H1 (cell line): ENCODE measurements around the gene ILK. TPM values are rescaled to one million over a fixed set of nuclear protein-coding genes. Genes with fewer than 3 reads are reported as not detected.

Experiments used
- CTCF ChIA-PET: fragments of 300-600 bp; sonication (Branson Sonifier 250); formaldehyde crosslinking; loops from one replicate; lab custom pipeline; 2021; ENCODE audit not compliant: partially characterized antibody; lab: Charles Lee
- POLR2A ChIA-PET: fragments of 300-600 bp; sonication (Branson Sonifier 250); formaldehyde crosslinking; loops from one replicate; lab custom pipeline; 2021; ENCODE audit warnings: inconsistent platforms; ENCODE audit not compliant: partially characterized antibody; lab: Charles Lee
- DNase-seq, 2 experiments: peaks; one replicate each; pipeline versions ENCODE4 v3.0.0 to v3.0.0-alpha.2; 2010 to 2022; ENCODE audit warnings: low spot score in 2 of 2, low read depth in 1 of 2, mixed read lengths in 1 of 2
- FAIRE-seq: peaks from 2 replicates; lab custom pipeline; 2011; peaks lifted over from hg19 to GRCh38; lab: Jason Lieb, UNC
- H2AFZ ChIP-seq: 2 replicates; pipeline ENCODE4 v1.8.1; 2012; ENCODE audit warnings: low read length, inconsistent platforms
- H2AK5ac ChIP-seq: 2 replicates; pipeline ENCODE4 v1.6.1; 2013; ENCODE audit warnings: low read depth, low read length
- H2BK120ac ChIP-seq: replicated peaks from 2 replicates; pipeline ENCODE3; 2013; ENCODE audit warnings: low read depth, low read length, inconsistent platforms
- H2BK12ac ChIP-seq: 2 replicates; pipeline ENCODE4 v1.6.1; 2013; ENCODE audit warnings: low read depth, low read length
- H2BK15ac ChIP-seq: 2 replicates; pipeline ENCODE4 v1.6.1; 2013; ENCODE audit warnings: low read length
- H2BK20ac ChIP-seq: 2 replicates; pipeline ENCODE4 v1.6.1; 2013; ENCODE audit warnings: low read length
- H2BK5ac ChIP-seq: 2 replicates; pipeline ENCODE4 v1.6.1; 2013; ENCODE audit warnings: low read depth, low read length
- H3K14ac ChIP-seq: 2 replicates; pipeline ENCODE4 v1.6.1; 2013; ENCODE audit warnings: inconsistent platforms; ENCODE audit not compliant: insufficient read length
- H3K18ac ChIP-seq: 2 replicates; pipeline ENCODE4 v1.6.1; 2013; ENCODE audit warnings: low read length; ENCODE audit errors: extremely low read depth
- H3K23ac ChIP-seq: 2 replicates; pipeline ENCODE4 v1.6.1; 2013; ENCODE audit warnings: inconsistent platforms; ENCODE audit not compliant: insufficient read length
- H3K23me2 ChIP-seq: 2 replicates; pipeline ENCODE4 v1.6.1; 2013; ENCODE audit warnings: low read depth, low read length
- H3K27ac ChIP-seq: 2 replicates; pipeline ENCODE4 v1.6.1; 2011; ENCODE audit warnings: low read depth, low read length, inconsistent platforms
- H3K27me3 ChIP-seq, 4 experiments: replicated peaks in 1 of 4; 1 replicate in 1 of 4; 2 replicates in 3 of 4; pipeline versions ENCODE4 v1.6.1 to v1.8.1; 2011 to 2013; ENCODE audit warnings: low read length in 3 of 4, mild to moderate bottlenecking in 3 of 4, inconsistent platforms in 2 of 4, mixed read lengths in 2 of 4, moderate library complexity in 1 of 4; ENCODE audit not compliant: control insufficient read depth in 3 of 4, insufficient read depth in 3 of 4; ENCODE audit errors: extremely low read depth in 1 of 4
- H3K36me3 ChIP-seq, 4 experiments: 2 replicates each; pipeline versions ENCODE4 v1.6.1 to v1.8.1; 2011 to 2013; ENCODE audit warnings: mild to moderate bottlenecking in 4 of 4, low read length in 3 of 4, moderate library complexity in 2 of 4, control low read depth in 1 of 4, inconsistent platforms in 1 of 4; ENCODE audit not compliant: insufficient read depth in 4 of 4, control insufficient read depth in 2 of 4
- H3K4ac ChIP-seq: replicated peaks from 2 replicates; pipeline ENCODE3; 2013; ENCODE audit warnings: low read length, low read depth, mixed read lengths, inconsistent platforms; ENCODE audit not compliant: insufficient read length
- H3K4me1 ChIP-seq, 4 experiments: replicated peaks in 1 of 4; 1 replicate in 1 of 4; 2 replicates in 3 of 4; pipeline versions ENCODE4 v1.6.1 to v1.8.1; 2011 to 2013; ENCODE audit warnings: low read length in 3 of 4, inconsistent platforms in 2 of 4, mixed read lengths in 1 of 4; ENCODE audit not compliant: insufficient read depth in 4 of 4, control insufficient read depth in 3 of 4
- H3K4me2 ChIP-seq, 2 experiments: 2 replicates each; pipeline versions ENCODE4 v1.6.1 to v1.8.1; 2011 to 2013; ENCODE audit warnings: low read depth in 2 of 2, low read length in 2 of 2, control low read depth in 1 of 2, inconsistent platforms in 1 of 2, mild to moderate bottlenecking in 1 of 2; ENCODE audit not compliant: insufficient read depth in 1 of 2
- H3K4me3 ChIP-seq, 4 experiments: fragments of 200-600, 300-600 bp in 1 of 4; sonication (generic), shearing (Covaris generic), sonication (Bioruptor Twin) in 1 of 4; 2 replicates each; pipeline versions ENCODE4 v1.5.1 to v1.8.1; 2011 to 2016; ENCODE audit warnings: low read length in 4 of 4, low read depth in 3 of 4, control low read depth in 2 of 4, inconsistent platforms in 2 of 4, mild to moderate bottlenecking in 2 of 4, mixed read lengths in 1 of 4, moderate library complexity in 1 of 4; ENCODE audit not compliant: insufficient read depth in 2 of 4; ENCODE audit errors: extremely low read depth in 1 of 4
- H3K56ac ChIP-seq: replicated peaks from 2 replicates; pipeline ENCODE3; 2013; ENCODE audit warnings: low read depth, mild to moderate bottlenecking, mixed read lengths, low read length, inconsistent platforms; ENCODE audit not compliant: insufficient read length
- H3K79me1 ChIP-seq: 2 replicates; pipeline ENCODE4 v1.6.1; 2013; ENCODE audit warnings: low read depth, low read length, control low read depth
- H3K79me2 ChIP-seq, 2 experiments: 2 replicates each; pipeline versions ENCODE4 v1.6.1 to v1.8.1; 2012 to 2013; ENCODE audit warnings: low read length in 2 of 2, mild to moderate bottlenecking in 2 of 2, inconsistent platforms in 1 of 2; ENCODE audit not compliant: insufficient read depth in 2 of 2, control insufficient read depth in 1 of 2
- H3K9ac ChIP-seq, 4 experiments: replicated peaks in 1 of 4; 1 replicate in 1 of 4; 2 replicates in 3 of 4; pipeline versions ENCODE4 v1.6.1 to v1.8.1; 2011 to 2013; ENCODE audit warnings: low read depth in 3 of 4, low read length in 3 of 4, control low read depth in 2 of 4, mild to moderate bottlenecking in 2 of 4, moderate library complexity in 2 of 4, inconsistent platforms in 1 of 4; ENCODE audit errors: extremely low read depth in 1 of 4
- H3K9me3 ChIP-seq, 2 experiments: 2 replicates each; pipeline versions ENCODE4 v1.6.1 to v1.8.1; 2012 to 2013; ENCODE audit warnings: mild to moderate bottlenecking in 2 of 2, moderate library complexity in 2 of 2, control low read depth in 1 of 2, inconsistent platforms in 1 of 2, low read depth in 1 of 2, low read length in 1 of 2, mixed read lengths in 1 of 2; ENCODE audit not compliant: insufficient read depth in 2 of 2
- H4K20me1 ChIP-seq, 2 experiments: replicated peaks in 1 of 2; 2 replicates each; pipeline versions ENCODE3 to v1.8.1; 2011 to 2013; ENCODE audit warnings: inconsistent platforms in 2 of 2, low read length in 2 of 2, mild to moderate bottlenecking in 1 of 2; ENCODE audit not compliant: insufficient read depth in 2 of 2, control insufficient read depth in 1 of 2
- H4K5ac ChIP-seq: 2 replicates; pipeline ENCODE4 v1.6.1; 2013; ENCODE audit warnings: low read length, low read depth, mixed read lengths, inconsistent platforms; ENCODE audit not compliant: insufficient read length
- H4K8ac ChIP-seq: 2 replicates; pipeline ENCODE4 v1.8.0; 2013; ENCODE audit warnings: mild to moderate bottlenecking, moderate library complexity, low read length, inconsistent platforms; ENCODE audit not compliant: insufficient read depth; ENCODE audit errors: extremely low read depth
- H4K91ac ChIP-seq: replicated peaks from 2 replicates; pipeline ENCODE3; 2013; ENCODE audit warnings: low read length, mixed read lengths, inconsistent platforms; ENCODE audit not compliant: insufficient read length
- SRF ChIP-seq: IDR thresholded peaks from 2 replicates; pipeline ENCODE4 v1.6.1; 2011; ENCODE audit warnings: mild to moderate bottlenecking, low read depth, low read length, moderate library complexity
- WGBS, 2 experiments: shearing (Covaris generic) in 1 of 2; methylation state at CpG; one replicate each; pipeline versions ENCODE4 v1.1.6 to v1.1.7; 2013 to 2015; ENCODE audit warnings: low lambda C conversion rate in 2 of 2, mixed read lengths in 2 of 2, inconsistent platforms in 1 of 2, low coverage in 1 of 2, missing lambda C conversion rate in 1 of 2; ENCODE audit not compliant: insufficient replicate concordance in 2 of 2, insufficient coverage in 1 of 2, insufficient read length in 1 of 2; ENCODE audit errors: extremely low coverage in 1 of 2, missing lambda C conversion rate in 1 of 2; 5-methylcytosine and 5-hydroxymethylcytosine counted together
- polyA plus RNA-seq, 7 experiments: library from polyadenylated mRNA; depleted of rRNA in 3 of 7; stranded (reverse) in 5 of 7; unstranded in 2 of 7; fragments of >200 nt in 5 of 7; fragments of 200-250 nt in 2 of 7; gene quantifications; 1 replicate in 5 of 7; 2 replicates in 1 of 7; 4 replicates in 1 of 7; pipeline versions ENCODE4 v1.2.1 to v1.2.3, GENCODE V29; 2011 to 2013; ENCODE audit warnings: missing spikeins in 2 of 7, mixed read lengths in 2 of 7
- total RNA-seq: library from RNA; stranded (reverse); fragmentation: NEBNext Ultra II Directional; extraction: Animal tissue kit (Norgen Biotek cat#: 25700); gene quantifications from 2 replicates; pipeline ENCODE4 v1.2.1, GENCODE V29; 2021

Gene ILK
- total and polyA plus RNA-seq, 2 of the 8 experiments (the other 6 are each of a cell fraction or from before 2014, with no cell fraction given): 91.4 to 132 TPM

- Histone ChIP-seq H3K23ac (no peak overlapping the region), H2BK12ac (no peak overlapping the region), H2AFZ (no peak overlapping the region), H4K20me1 (no peaks in the 10 kb centered on the region), H3K9me3 (peaks cover 0 to 4% of the 10 kb centered on the region in 2 experiments; a peak in 1 of 4 replicates), H4K5ac (no peak overlapping the region), H2BK15ac (no peak overlapping the region), H4K8ac (no peak overlapping the region), H3K14ac (no peak overlapping the region), H2BK120ac (no peak overlapping the region), H3K23me2 (no peaks in the 10 kb centered on the region), H3K56ac (no peak overlapping the region), H3K79me2 (no peaks in the 10 kb centered on the region), H3K18ac (no peak overlapping the region), H3K4me3 (no peak overlapping the region), H2BK20ac (no peak overlapping the region), H3K9ac (no peak overlapping the region), H3K27me3 (no peaks in the 10 kb centered on the region), H3K4me2 (no peak overlapping the region), H3K4me1 (no peaks in the 10 kb centered on the region), H3K79me1 (no peaks in the 10 kb centered on the region), H4K91ac (no peak overlapping the region), H3K27ac (no peak overlapping the region), H2BK5ac (no peak overlapping the region), H3K36me3 (no peaks in the 10 kb centered on the region), H2AK5ac (no peak overlapping the region), H3K4ac (no peak overlapping the region)
- FAIRE-seq (no peak), DNase-seq (peak in 1 of 2 experiments; percentile 26)
- CTCF ChIA-PET: interaction anchor here (0.8 to 4.9 kb wide), 8 partner anchors 10 to 125 kb away, joined by 3 to 32 read pairs (median 4); partner anchors contain the start of gene MRPL17
- TF ChIP-seq SRF: no peak
- POLR2A ChIA-PET: interaction anchor here (1.8 kb wide), 1 partner anchor 103 kb away, joined by 5 read pairs; the partner anchor contains the start of gene MRPL17
- WGBS, 2 experiments: 86% methylated on average over 2 of the region's 2 CpGs; no CpG with 5 or more reads in 1 of the 2 experiments
Observed at GRCh38 chr11:6579681-6580080, 23.9 kb upstream of the ILK start.
